Measurements from ENCODE around the gene ZBTB16.

Gene ZBTB16

GRCh38 chr11:114078423-114078822 lies 18.9 kb downstream of the ZBTB16 start:
- TF ChIP-seq EZH2 (IDR thresholded peaks at IDR 0.05; ENCODE audit: borderline replicate concordance, low read depth, low read length, severe bottlenecking): no peak
- TF ChIP-seq, protein P1, sequence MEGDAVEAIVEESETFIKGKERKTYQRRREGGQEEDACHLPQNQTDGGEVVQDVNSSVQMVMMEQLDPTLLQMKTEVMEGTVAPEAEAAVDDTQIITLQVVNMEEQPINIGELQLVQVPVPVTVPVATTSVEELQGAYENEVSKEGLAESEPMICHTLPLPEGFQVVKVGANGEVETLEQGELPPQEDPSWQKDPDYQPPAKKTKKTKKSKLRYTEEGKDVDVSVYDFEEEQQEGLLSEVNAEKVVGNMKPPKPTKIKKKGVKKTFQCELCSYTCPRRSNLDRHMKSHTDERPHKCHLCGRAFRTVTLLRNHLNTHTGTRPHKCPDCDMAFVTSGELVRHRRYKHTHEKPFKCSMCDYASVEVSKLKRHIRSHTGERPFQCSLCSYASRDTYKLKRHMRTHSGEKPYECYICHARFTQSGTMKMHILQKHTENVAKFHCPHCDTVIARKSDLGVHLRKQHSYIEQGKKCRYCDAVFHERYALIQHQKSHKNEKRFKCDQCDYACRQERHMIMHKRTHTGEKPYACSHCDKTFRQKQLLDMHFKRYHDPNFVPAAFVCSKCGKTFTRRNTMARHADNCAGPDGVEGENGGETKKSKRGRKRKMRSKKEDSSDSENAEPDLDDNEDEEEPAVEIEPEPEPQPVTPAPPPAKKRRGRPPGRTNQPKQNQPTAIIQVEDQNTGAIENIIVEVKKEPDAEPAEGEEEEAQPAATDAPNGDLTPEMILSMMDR (IDR thresholded peaks at IDR 0.05; ENCODE audit: borderline replicate concordance, extremely low read depth, low read length, poor library complexity, severe bottlenecking): no peak
- Histone ChIP-seq H3K4me2 (ENCODE audit: insufficient read depth, low read length) (no peak overlapping the region), H3K4me3 (ENCODE audit: low read depth in 1 of 2, low read length in 2 of 2) (no peak overlapping the region), H3K4me1 (ENCODE audit: insufficient read depth, low read length) (no peaks in the 10 kb centered on the region), H2AFZ (ENCODE audit: low read depth, low read length) (no peak overlapping the region), H3K9ac (ENCODE audit: low read depth, low read length) (no peak overlapping the region), H3K9me3 (ENCODE audit: insufficient read depth, low read length, severe bottlenecking) (no peaks in the 10 kb centered on the region), H4K20me1 (ENCODE audit: insufficient read depth, low read length) (peaks cover 5% of the 10 kb centered on the region; the same call in 1 of the 2 replicates), H3K79me2 (ENCODE audit: insufficient read depth, low read length) (no peaks in the 10 kb centered on the region), H3K27me3 (ENCODE audit: insufficient read depth, low read length, poor library complexity) (peaks cover 23% of the 10 kb centered on the region), H3K36me3 (ENCODE audit: insufficient read depth, low read length) (no peaks in the 10 kb centered on the region), H3K27ac (ENCODE audit: low read length) (no peak overlapping the region)
- no peak for ATAC-seq (ENCODE audit: insufficient read depth, low read depth)
- DNase-seq: no peak

DNA sequence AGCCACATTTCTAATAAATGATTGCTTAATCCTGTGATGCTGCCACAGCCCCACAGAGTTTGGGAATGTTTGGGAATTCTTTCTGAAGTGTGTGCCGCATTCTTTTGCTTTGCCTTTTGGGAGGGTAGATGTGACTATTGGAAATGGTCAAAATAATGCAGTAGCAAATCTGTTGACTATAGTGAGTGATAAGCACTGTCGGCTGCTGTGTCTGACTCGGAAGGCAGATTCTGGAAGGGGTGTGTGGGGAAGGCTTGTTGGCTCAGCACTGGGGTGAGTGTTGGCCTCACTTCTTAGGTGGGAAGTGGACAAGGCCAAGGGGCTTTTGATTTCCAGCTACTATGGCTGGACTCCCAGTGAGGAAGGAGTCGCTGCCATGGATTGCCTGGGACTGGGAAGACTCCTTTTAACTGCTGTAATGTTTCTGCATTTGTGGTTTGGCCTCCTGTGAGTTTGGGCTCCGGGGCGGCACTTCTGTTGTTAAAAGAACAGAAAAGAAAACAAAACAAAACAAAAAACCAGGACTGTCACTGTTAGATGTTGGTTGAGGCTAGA lies 20.1 kb downstream of the ZBTB16 start:
- no peak overlapping the region for H3K4me3 ChIP-seq (ENCODE audit: low read depth in 1 of 2, low read length in 2 of 2)
- no peak for ATAC-seq (ENCODE audit: insufficient read depth, low read depth)
- no peaks in the 10 kb centered on the region for H3K36me3 ChIP-seq (ENCODE audit: insufficient read depth, low read length)
- H4K20me1 ChIP-seq (ENCODE audit: insufficient read depth, low read length): peaks cover 6% of the 10 kb centered on the region; the same call in 1 of the 2 replicates
- no peak for DNase-seq
- H3K4me1 ChIP-seq (ENCODE audit: insufficient read depth, low read length): no peaks in the 10 kb centered on the region
- H3K9me3 ChIP-seq (ENCODE audit: insufficient read depth, low read length, severe bottlenecking): no peaks in the 10 kb centered on the region
- H3K9ac ChIP-seq (ENCODE audit: low read depth, low read length): no peak overlapping the region
- H3K4me2 ChIP-seq (ENCODE audit: insufficient read depth, low read length): no peak overlapping the region
- H3K79me2 ChIP-seq (ENCODE audit: insufficient read depth, low read length): no peaks in the 10 kb centered on the region
- H3K27ac ChIP-seq (ENCODE audit: low read length): no peak overlapping the region
- TF ChIP-seq, protein P1 (IDR thresholded peaks at IDR 0.05; ENCODE audit: borderline replicate concordance, extremely low read depth, low read length, poor library complexity, severe bottlenecking): no peak
- no peak for TF ChIP-seq EZH2 (IDR thresholded peaks at IDR 0.05; ENCODE audit: borderline replicate concordance, low read depth, low read length, severe bottlenecking)
- H3K27me3 ChIP-seq (ENCODE audit: insufficient read depth, low read length, poor library complexity): peaks cover 23% of the 10 kb centered on the region
- no peak overlapping the region for H2AFZ ChIP-seq (ENCODE audit: low read depth, low read length)

DNA sequence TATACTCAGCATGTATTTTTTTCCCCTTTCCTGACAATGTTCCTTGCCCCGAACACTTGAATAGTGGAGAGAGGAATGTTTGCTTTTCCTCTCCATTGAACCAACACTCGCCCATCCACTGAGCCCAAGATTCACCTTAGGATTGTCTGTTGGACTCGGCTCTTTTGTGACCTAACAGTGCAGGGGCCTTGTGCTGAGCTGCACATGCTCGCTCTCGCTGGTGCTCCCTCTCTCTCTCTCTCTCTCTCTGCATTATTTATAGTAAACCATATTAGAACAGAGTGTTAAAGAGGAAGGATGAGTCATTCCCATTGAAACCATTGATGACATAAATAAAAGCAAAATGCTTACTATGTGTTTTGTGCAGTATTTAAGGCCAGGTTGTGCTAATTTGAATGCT lies 20.7 kb downstream of the ZBTB16 start:
- TF ChIP-seq EZH2 (IDR thresholded peaks at IDR 0.05; ENCODE audit: borderline replicate concordance, low read depth, low read length, severe bottlenecking): no peak
- TF ChIP-seq, protein P1 (IDR thresholded peaks at IDR 0.05; ENCODE audit: borderline replicate concordance, extremely low read depth, low read length, poor library complexity, severe bottlenecking): no peak
- Histone ChIP-seq H3K9ac (ENCODE audit: low read depth, low read length) (no peak overlapping the region), H3K4me3 (ENCODE audit: low read depth in 1 of 2, low read length in 2 of 2) (no peak overlapping the region), H4K20me1 (ENCODE audit: insufficient read depth, low read length) (peaks cover 8% of the 10 kb centered on the region; the same call in 1 of the 2 replicates), H3K79me2 (ENCODE audit: insufficient read depth, low read length) (no peaks in the 10 kb centered on the region), H2AFZ (ENCODE audit: low read depth, low read length) (no peak overlapping the region), H3K27me3 (ENCODE audit: insufficient read depth, low read length, poor library complexity) (peaks cover 23% of the 10 kb centered on the region), H3K4me1 (ENCODE audit: insufficient read depth, low read length) (no peaks in the 10 kb centered on the region), H3K4me2 (ENCODE audit: insufficient read depth, low read length) (no peak overlapping the region), H3K9me3 (ENCODE audit: insufficient read depth, low read length, severe bottlenecking) (no peaks in the 10 kb centered on the region), H3K27ac (ENCODE audit: low read length) (no peak overlapping the region), H3K36me3 (ENCODE audit: insufficient read depth, low read length) (no peaks in the 10 kb centered on the region)
- DNase-seq (no peak), ATAC-seq (ENCODE audit: insufficient read depth, low read depth) (no peak)

Data from DND-41 (cell line).